T-cell (primary cell): ENCODE measurements around the gene TLE3. TPM values are rescaled to one million over a fixed set of nuclear protein-coding genes. Genes with fewer than 3 reads are reported as not detected.

Source experiments
- ATAC-seq, 4 experiments: fragments of 200-7000 bp in 3 of 4; fragments of 150-1000 bp in 1 of 4; cut with Tn5 transposase; replicated peaks in 1 of 4; 1 replicate in 3 of 4; 2 replicates in 1 of 4; pipeline ENCODE4 v1.10.0; 2021; ENCODE audit warnings: moderate library complexity in 3 of 4, mild to moderate bottlenecking in 2 of 4, moderate number of reproducible peaks in 1 of 4
- CTCF ChIA-PET, 2 donors: fragments of 300-600 bp; sonication (Branson Sonifier 250); formaldehyde crosslinking; loops; one replicate each; lab custom pipeline; 2022; ENCODE audit warnings: antibody characterized with exemption in 2 of 2; lab: Charles Lee
- POLR2A ChIA-PET, 2 donors: fragments of 300-600 bp; sonication (Branson Sonifier 250); formaldehyde crosslinking; loops; one replicate each; lab custom pipeline; 2022; ENCODE audit warnings: antibody characterized with exemption in 2 of 2; lab: Charles Lee
- DNase-seq, 35 experiments: peaks; one replicate each; pipeline versions ENCODE4 v3.0.0 to v3.0.0-alpha.2; 2013 to 2023
- H3K27ac ChIP-seq: one replicate; pipeline ENCODE4 v1.5.1; 2013; ENCODE audit warnings: low read length
- H3K27me3 ChIP-seq, 2 experiments: replicated peaks in 1 of 2; 1 replicate in 1 of 2; 2 replicates in 1 of 2; pipeline versions ENCODE4 v1.6.1 to v1.7.0; 2013; ENCODE audit warnings: low read length in 1 of 2, mixed read lengths in 1 of 2; ENCODE audit not compliant: control insufficient read depth in 2 of 2, insufficient read depth in 2 of 2; ENCODE audit errors: extremely low read depth in 1 of 2
- H3K36me3 ChIP-seq, 2 donors: 1 replicate in 1 of 2; 2 replicates in 1 of 2; pipeline versions ENCODE4 v1.6.1 to v1.7.0; 2013; ENCODE audit warnings: low read length in 1 of 2; ENCODE audit not compliant: control insufficient read depth in 2 of 2, insufficient read depth in 1 of 2; ENCODE audit errors: extremely low read depth in 1 of 2
- H3K4me1 ChIP-seq, 2 experiments: 1 replicate in 1 of 2; 2 replicates in 1 of 2; pipeline versions ENCODE4 v1.6.1 to v1.7.0; 2013; ENCODE audit warnings: low read length in 2 of 2, mixed read lengths in 1 of 2; ENCODE audit not compliant: insufficient read depth in 2 of 2, control insufficient read depth in 1 of 2; ENCODE audit errors: extremely low read depth in 1 of 2
- H3K4me3 ChIP-seq, 2 donors: 1 replicate in 1 of 2; 2 replicates in 1 of 2; pipeline versions ENCODE4 v1.5.1 to v1.7.0; 2013; ENCODE audit warnings: mild to moderate bottlenecking in 2 of 2, low read length in 1 of 2, moderate library complexity in 1 of 2; ENCODE audit not compliant: control insufficient read depth in 1 of 2; ENCODE audit errors: extremely low read depth in 1 of 2
- H3K9me3 ChIP-seq: 2 replicates; pipeline ENCODE4 v1.7.0; 2013
- H3K27ac Mint-ChIP-seq, 2 donors: one replicate each; pipeline ENCODE4 v1.8.0; 2020 to 2021; ENCODE audit warnings: mild to moderate bottlenecking in 2 of 2, mixed read lengths in 2 of 2
- H3K27me3 Mint-ChIP-seq, 2 donors: one replicate each; pipeline ENCODE4 v1.8.0; 2021 to 2022; ENCODE audit warnings: mixed read lengths in 2 of 2
- H3K36me3 Mint-ChIP-seq: one replicate; pipeline ENCODE4 v1.8.0; 2021; ENCODE audit warnings: mixed read lengths
- H3K4me1 Mint-ChIP-seq, 3 donors: one replicate each; pipeline ENCODE4 v1.8.0; 2020 to 2022; ENCODE audit warnings: mixed read lengths in 3 of 3, mild to moderate bottlenecking in 1 of 3
- H3K4me3 Mint-ChIP-seq, 3 donors: one replicate each; pipeline ENCODE4 v1.8.0; 2020 to 2022; ENCODE audit warnings: mild to moderate bottlenecking in 3 of 3, mixed read lengths in 3 of 3, moderate library complexity in 3 of 3
- H3K9me3 Mint-ChIP-seq, 3 donors: one replicate each; pipeline ENCODE4 v1.8.0; 2020 to 2022; ENCODE audit warnings: mixed read lengths in 3 of 3
- WGBS: methylation state at CpG from one replicate; pipeline ENCODE4 v1.1.5; 2013; ENCODE audit warnings: missing lambda C conversion rate; ENCODE audit not compliant: insufficient coverage; 5-methylcytosine and 5-hydroxymethylcytosine counted together
- total RNA-seq, 35 experiments: library from RNA in 6 of 35; stranded (reverse) in 6 of 35; fragments of 120-200 nt in 1 of 35; gene quantifications; one replicate each; pipeline versions ENCODE4 v1.2.1 to v1.2.4 and lab custom pipeline; 2013 to 2026

Gene TLE3
- total RNA-seq, 5 donors from 2014 or later (not counting 1 experiment from before 2014, with no cell fraction given): 99.2 to 174 (median 160) TPM

GRCh38 chr15:70102827-70103226 lies 5.1 kb upstream of the TLE3 start:
- no peak overlapping the region for H3K27ac ChIP-seq
- Mint-ChIP-seq H3K4me3 (no peak overlapping the region), H3K27ac (no peak overlapping the region), H3K36me3 (no peaks in the 10 kb centered on the region), H3K9me3 (no peaks in the 10 kb centered on the region), H3K27me3 (peaks cover 0 to 5% of the 10 kb centered on the region in 2 donors), H3K4me1 (peaks cover 13 to 37% (median 26%) of the 10 kb centered on the region in 3 donors)
- ChIA-PET CTCF (no interaction called here), POLR2A (no interaction called here)
- H3K27me3 ChIP-seq: peaks cover 0 to 16% of the 10 kb centered on the region in 2 experiments
- H3K9me3 ChIP-seq: no peaks in the 10 kb centered on the region
- ATAC-seq (no peak), DNase-seq (no peak)
- peaks cover 14 to 30% of the 10 kb centered on the region in 2 experiments for H3K4me1 ChIP-seq
- H3K36me3 ChIP-seq: no peaks in the 10 kb centered on the region
- H3K4me3 ChIP-seq: no peak overlapping the region
- 100% methylated on average over 1 of the region's 3 CpGs for WGBS

DNA sequence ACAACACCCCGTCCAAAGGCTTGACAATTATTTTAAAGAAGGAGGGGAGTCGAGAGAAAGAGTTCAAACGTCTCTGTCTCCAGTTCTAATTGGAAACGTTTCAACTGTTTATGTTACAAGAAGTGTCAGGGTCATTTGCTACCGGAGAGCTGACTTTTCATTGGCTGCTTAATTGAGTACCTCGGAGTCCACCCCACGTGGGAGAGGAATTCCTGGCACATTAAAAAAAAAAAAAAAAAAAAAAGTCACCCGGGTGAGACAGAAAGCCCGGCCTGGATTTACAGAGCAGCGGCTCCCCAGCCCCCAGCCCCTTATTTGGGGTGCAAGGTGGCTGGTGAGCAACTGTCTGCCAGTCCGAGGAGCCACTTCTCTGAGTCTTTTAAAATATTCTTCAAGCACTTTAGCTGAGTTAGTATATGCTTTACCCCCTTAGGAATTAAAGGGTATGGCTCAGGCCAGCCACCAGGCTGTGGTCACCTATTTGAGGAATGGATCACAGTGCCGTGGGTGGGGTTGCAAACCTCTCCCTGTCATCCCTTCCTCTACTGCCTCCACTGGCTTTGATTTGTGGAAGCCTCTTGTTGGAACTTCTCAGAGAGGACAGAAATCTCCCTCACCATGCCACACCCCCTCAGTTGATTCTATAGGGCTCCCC lies 3.9 kb upstream of the TLE3 start:
- no peaks in the 10 kb centered on the region for H3K9me3 ChIP-seq
- no peaks in the 10 kb centered on the region for H3K36me3 ChIP-seq
- CTCF ChIA-PET: interaction anchor here (0.6 to 0.7 kb wide), 5 partner anchors 10 to 598 kb away, joined by 3 to 7 read pairs (median 5); no protein-coding TSS in a partner anchor
- no peak overlapping the region for H3K4me3 Mint-ChIP-seq
- no peak overlapping the region for H3K27ac Mint-ChIP-seq
- H3K27ac ChIP-seq: no peak overlapping the region
- no peak for ATAC-seq
- DNase-seq: no peak
- H3K4me3 ChIP-seq: no peak overlapping the region
- 25% methylated on average over 3 of the region's 12 CpGs for WGBS
- peaks cover 14 to 36% of the 10 kb centered on the region in 2 experiments for H3K4me1 ChIP-seq
- H3K36me3 Mint-ChIP-seq: no peaks in the 10 kb centered on the region
- H3K27me3 ChIP-seq: peaks cover 0 to 16% of the 10 kb centered on the region in 2 experiments
- no peaks in the 10 kb centered on the region for H3K9me3 Mint-ChIP-seq
- H3K27me3 Mint-ChIP-seq: peaks cover 0 to 5% of the 10 kb centered on the region in 2 donors
- POLR2A ChIA-PET: interaction anchor here (0.6 kb wide), 2 partner anchors 39 to 529 kb away, joined by 3 to 4 read pairs; no protein-coding TSS in a partner anchor
- H3K4me1 Mint-ChIP-seq: peaks cover 13 to 41% (median 29%) of the 10 kb centered on the region in 3 donors

- Histone ChIP-seq H3K4me1 (peaks cover 14 to 37% of the 10 kb centered on the region in 2 experiments), H3K36me3 (no peaks in the 10 kb centered on the region), H3K27ac (no peak overlapping the region), H3K27me3 (peaks cover 0 to 16% of the 10 kb centered on the region in 2 experiments), H3K4me3 (peak overlapping the region; percentile 47 to 60), H3K9me3 (no peaks in the 10 kb centered on the region)
- H3K4me3 Mint-ChIP-seq: peak overlapping the region; percentile 69 to 96 (median 94)
- H3K36me3 Mint-ChIP-seq: no peaks in the 10 kb centered on the region
- H3K27me3 Mint-ChIP-seq: peaks cover 0 to 5% of the 10 kb centered on the region in 2 donors
- WGBS: 3% methylated on average over 48 of the region's 54 CpGs
- ChIA-PET CTCF (interaction anchor here (0.6 to 1.3 kb wide), 5 partner anchors 77 to 598 kb away, joined by 3 to 9 read pairs (median 6); no protein-coding TSS in a partner anchor), POLR2A (interaction anchor here (0.6 to 0.7 kb wide), 3 partner anchors 40 to 528 kb away, joined by 3 to 11 read pairs (median 4); no protein-coding TSS in a partner anchor)
- H3K27ac Mint-ChIP-seq: no peak overlapping the region
- DNase-seq: peak; percentile 30 to 86 (median 63)
- ATAC-seq: peak; percentile 21 to 35 (median 33)
- no peaks in the 10 kb centered on the region for H3K9me3 Mint-ChIP-seq
- H3K4me1 Mint-ChIP-seq: peaks cover 13 to 41% (median 31%) of the 10 kb centered on the region in 3 donors
These were observed 3.0 kb upstream of the TLE3 start for GRCh38 chr15:70100474-70101341.

DNA sequence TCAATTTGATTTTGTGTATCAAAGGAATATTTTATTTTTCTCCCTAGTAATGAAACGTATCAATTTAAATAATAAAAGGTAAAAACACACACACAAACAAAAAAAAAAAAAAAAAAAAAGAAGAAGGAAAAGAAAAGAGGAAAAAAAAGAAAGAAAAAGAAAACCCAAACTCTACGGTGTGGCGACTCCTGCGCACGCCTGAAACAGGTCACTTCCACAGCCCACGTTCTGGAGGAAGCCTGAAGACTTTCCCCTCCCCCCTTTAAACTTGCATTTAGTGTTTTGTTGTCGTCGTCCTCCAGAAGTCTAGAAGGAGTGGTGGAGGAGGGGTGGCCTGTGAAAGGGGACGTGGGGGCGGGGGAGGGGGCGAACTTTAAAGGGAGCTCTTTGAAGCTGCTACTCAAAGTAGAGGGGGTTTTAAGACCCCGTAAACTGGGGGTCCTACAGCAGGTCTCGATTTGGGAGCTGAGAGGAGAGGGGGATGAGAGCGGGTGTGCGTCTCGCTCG lies 2.3 kb upstream of the TLE3 start:
- Mint-ChIP-seq H3K27ac (peak overlapping the region in 1 of 2 donors; percentile 57), H3K9me3 (no peaks in the 10 kb centered on the region), H3K4me3 (peak overlapping the region; percentile 94 to 96 (median 94)), H3K36me3 (no peaks in the 10 kb centered on the region), H3K27me3 (peaks cover 0 to 4% of the 10 kb centered on the region in 2 donors), H3K4me1 (peaks cover 14 to 43% (median 32%) of the 10 kb centered on the region in 3 donors)
- POLR2A ChIA-PET: interaction anchor here in 1 of 2 donors (0.7 kb wide), 2 partner anchors 178 to 341 kb away, joined by 9 to 11 read pairs; no protein-coding TSS in a partner anchor
- Histone ChIP-seq H3K4me1 (peaks cover 17 to 43% of the 10 kb centered on the region in 2 experiments), H3K36me3 (no peaks in the 10 kb centered on the region), H3K9me3 (no peaks in the 10 kb centered on the region), H3K4me3 (peak overlapping the region; percentile 47 to 60), H3K27ac (no peak overlapping the region), H3K27me3 (peaks cover 0 to 16% of the 10 kb centered on the region in 2 experiments)
- CTCF ChIA-PET: interaction anchor here in 1 of 2 donors (0.7 to 1.3 kb wide), 6 partner anchors 77 to 550 kb away, joined by 3 to 12 read pairs (median 4); no protein-coding TSS in a partner anchor
- DNase-seq (peak in 3 of 35 experiments; percentile 7 to 48 (median 14)), ATAC-seq (no peak)
- 0% methylated on average over 9 of the region's 17 CpGs for WGBS

GRCh38 chr15:70099167-70099966 lies 1.6 kb upstream of the TLE3 start:
- Mint-ChIP-seq H3K27me3 (peaks cover 0 to 4% of the 10 kb centered on the region in 2 donors), H3K9me3 (no peaks in the 10 kb centered on the region), H3K36me3 (peaks cover 4% of the 10 kb centered on the region), H3K27ac (peak overlapping the region; percentile 98 to 99), H3K4me3 (peak overlapping the region; percentile 94 to 98 (median 94)), H3K4me1 (peaks cover 21 to 49% (median 39%) of the 10 kb centered on the region in 3 donors)
- peak; percentile 98 to 100 (median 100) for DNase-seq
- Histone ChIP-seq H3K4me3 (peak overlapping the region; percentile 83 to 85), H3K36me3 (no peaks in the 10 kb centered on the region), H3K27me3 (peaks cover 0 to 16% of the 10 kb centered on the region in 2 experiments), H3K9me3 (no peaks in the 10 kb centered on the region), H3K27ac (peak overlapping the region; percentile 95), H3K4me1 (peaks cover 23 to 49% of the 10 kb centered on the region in 2 experiments)
- ChIA-PET CTCF (interaction anchor here in 1 of 2 donors (0.7 to 1.3 kb wide), 7 partner anchors 76 to 550 kb away, joined by 3 to 12 read pairs (median 3); no protein-coding TSS in a partner anchor), POLR2A (interaction anchor here (0.5 to 0.7 kb wide), 5 partner anchors 11 to 344 kb away, joined by 3 to 9 read pairs (median 3); no protein-coding TSS in a partner anchor)
- under 1% methylated on average over 54 of the region's 69 CpGs for WGBS
- ATAC-seq: peak; percentile 48 to 63 (median 52)
